Endodermal cell (in vitro differentiated cells): ENCODE data around the gene TRMT1L. TPM values are rescaled to one million over a fixed set of nuclear protein-coding genes. Genes with fewer than 3 reads are reported as not detected.
"Not testable (repeated sequence)": the region's sequence is repeated elsewhere in the genome, so short reads cannot be mapped to it uniquely, and the experiment has no call there.

Source experiments
- DNase-seq: peaks from one replicate; pipeline ENCODE4 v3.0.0-alpha.2; 2017
- H3K27ac ChIP-seq: 2 replicates; pipeline ENCODE4 v1.5.1; 2013; ENCODE audit warnings: mild to moderate bottlenecking, low read depth, low read length, moderate library complexity
- H3K27me3 ChIP-seq: 2 replicates; pipeline ENCODE4 v1.6.1; 2013; ENCODE audit warnings: mild to moderate bottlenecking, low read length, moderate library complexity; ENCODE audit not compliant: insufficient read depth, control insufficient read depth, poor library complexity, severe bottlenecking
- H3K36me3 ChIP-seq: 2 replicates; pipeline ENCODE4 v1.7.0; 2013; ENCODE audit warnings: mild to moderate bottlenecking, low read length, moderate library complexity; ENCODE audit not compliant: control insufficient read depth, insufficient read depth
- H3K4me1 ChIP-seq: one replicate; pipeline ENCODE4 v1.7.0; 2013; ENCODE audit warnings: low read length; ENCODE audit not compliant: control insufficient read depth, insufficient read depth
- H3K4me3 ChIP-seq: 2 replicates; pipeline ENCODE4 v1.5.1; 2013; ENCODE audit warnings: mild to moderate bottlenecking, low read length, moderate library complexity
- H3K9ac ChIP-seq: 2 replicates; pipeline ENCODE4 v1.6.1; 2013; ENCODE audit warnings: mild to moderate bottlenecking, low read length, moderate library complexity; ENCODE audit not compliant: poor library complexity, severe bottlenecking; ENCODE audit errors: extremely low read depth
- H3K9me3 ChIP-seq: 2 replicates; pipeline ENCODE4 v1.6.1; 2013; ENCODE audit warnings: mild to moderate bottlenecking, low read length, moderate library complexity; ENCODE audit not compliant: control insufficient read depth
- H3K27ac Mint-ChIP-seq: 2 replicates; pipeline ENCODE4 v1.8.0; 2020; ENCODE audit warnings: mixed read lengths
- H3K27me3 Mint-ChIP-seq: 2 replicates; pipeline ENCODE4 v1.8.0; 2021; ENCODE audit warnings: mild to moderate bottlenecking, mixed read lengths; ENCODE audit not compliant: insufficient read depth
- H3K36me3 Mint-ChIP-seq: 2 replicates; pipeline ENCODE4 v1.8.0; 2020; ENCODE audit warnings: low read depth, mixed read lengths
- H3K4me1 Mint-ChIP-seq: 2 replicates; pipeline ENCODE4 v1.8.0; 2020; ENCODE audit warnings: mixed read lengths
- H3K4me3 Mint-ChIP-seq: 2 replicates; pipeline ENCODE4 v1.8.0; 2020; ENCODE audit warnings: mild to moderate bottlenecking, moderate library complexity, mixed read lengths
- H3K9me3 Mint-ChIP-seq: 2 replicates; pipeline ENCODE4 v1.8.0; 2020; ENCODE audit warnings: mild to moderate bottlenecking, mixed read lengths
- CTCF ChIP-seq: fragments of 200-600 bp; sonication (generic); conservative IDR thresholded peaks from 2 replicates; pipeline ENCODE4 v1.5.0; 2021; ENCODE audit warnings: antibody characterized with exemption, mild to moderate bottlenecking
- WGBS, 2 experiments: methylation state at CpG; one replicate each; pipeline versions ENCODE4 v1.1.5 to v1.1.7; 2013; ENCODE audit warnings: missing lambda C conversion rate in 2 of 2, mixed read lengths in 1 of 2; ENCODE audit not compliant: insufficient coverage in 1 of 2, insufficient read length in 1 of 2; 5-methylcytosine and 5-hydroxymethylcytosine counted together
- long read RNA-seq, 4 experiments: library from polyadenylated mRNA in 2 of 4; library from RNA in 1 of 4; library from capped mRNA in 1 of 4; stranded (forward) in 3 of 4; unstranded in 1 of 4; transcript quantifications; one replicate each; pipeline ENCODE4 v2.0.0, GENCODE V29; 2020 to 2021; ENCODE audit warnings: inconsistent platforms in 1 of 4
- polyA plus RNA-seq, 2 experiments: library from polyadenylated mRNA; stranded (reverse); fragments of 50-300 nt; gene quantifications; one replicate each; pipeline ENCODE4 v1.2.3, GENCODE V29; 2013
- total RNA-seq, 2 donors: library from RNA; stranded (reverse); fragmentation: NEBNext Ultra II Directional in 1 of 2; extraction: Animal tissue kit (Norgen Biotek cat#: 25700) in 1 of 2; gene quantifications; 2 replicates in 1 of 2; 3 replicates in 1 of 2; pipeline ENCODE4 v1.2.1, GENCODE V29; 2021

TRMT1L gene
- total RNA-seq = 10 to 100 TPM; 23.8 to 33.4 TPM
- 12.3 TPM for polyA plus RNA-seq (2013, experiment 1 of 2)
- 14.6 TPM for polyA plus RNA-seq (2013, experiment 2 of 2)
- long read RNA-seq, experiment 1, full-length matches to known transcripts = 5 of 16 reads
- long read RNA-seq, experiment 1, partial matches to known transcripts = 5 of 16 reads
- long read RNA-seq, experiment 1, other reads (novel, unspliced or antisense) = 6 of 16 reads
- long read RNA-seq, experiment 2, full-length matches to known transcripts = 62 of 71 reads
- long read RNA-seq, experiment 2, partial matches to known transcripts = 4 of 71 reads
- long read RNA-seq, experiment 2, other reads (novel, unspliced or antisense) = 5 of 71 reads
- long read RNA-seq, experiment 3, full-length matches to known transcripts = 150 of 169 reads
- long read RNA-seq, experiment 3, partial matches to known transcripts = 10 of 169 reads
- long read RNA-seq, experiment 3, other reads (novel, unspliced or antisense) = 9 of 169 reads
- long read RNA-seq, experiment 4, full-length matches to known transcripts = 5 of 10 reads
- long read RNA-seq, experiment 4, partial matches to known transcripts = 4 of 10 reads
- long read RNA-seq, experiment 4, other reads (novel, unspliced or antisense) = 1 of 10 reads

- peak; percentile 100 for DNase-seq
- Mint-ChIP-seq H3K36me3 (peaks cover 10% of the 10 kb centered on the region), H3K4me1 (peaks cover 17% of the 10 kb centered on the region), H3K27me3 (no peaks in the 10 kb centered on the region), H3K27ac (peak within 1 kb of the TSS; percentile 97), H3K4me3 (peak within 1 kb of the TSS; percentile 87), H3K9me3 (no peaks in the 10 kb centered on the region)
- peak within 1 kb of the TSS; percentile 99 for H3K4me3 ChIP-seq
- no peaks in the 10 kb centered on the region for H3K9me3 ChIP-seq
- H3K27ac ChIP-seq = peak within 1 kb of the TSS; percentile 94
- WGBS, 2 experiments = 0 to 1% methylated on average over 26 to 63 of the region's 63 CpGs
- H3K27me3 ChIP-seq = no peaks in the 10 kb centered on the region
- H3K9ac ChIP-seq = peak within 1 kb of the TSS; percentile 79
- no peak for TF ChIP-seq CTCF
- peaks cover 6% of the 10 kb centered on the region for H3K36me3 ChIP-seq
- no peaks in the 10 kb centered on the region for H3K4me1 ChIP-seq
Measured at GRCh38 chr1:185156854-185157598, at the start of gene TRMT1L, which contains the start of gene SWT1. TSS of gene TRMT1L (minus strand) at chr1:185156953. CDS start at chr1:185156712, 241 bp downstream. TSS of gene SWT1 (plus strand) at chr1:185157167. CDS start at chr1:185160842, 3,675 bp downstream.

- no peak overlapping the region for H3K4me3 ChIP-seq
- no peak overlapping the region for H3K4me3 Mint-ChIP-seq
- peaks cover 47% of the 10 kb centered on the region for H3K36me3 Mint-ChIP-seq
- peaks cover 37% of the 10 kb centered on the region for H3K9me3 Mint-ChIP-seq
- no peak overlapping the region for H3K27ac Mint-ChIP-seq
- no peak for TF ChIP-seq CTCF
- no peaks in the 10 kb centered on the region for H3K4me1 Mint-ChIP-seq
- peaks cover 18% of the 10 kb centered on the region for H3K9me3 ChIP-seq
- H3K27me3 ChIP-seq = no peaks in the 10 kb centered on the region
- H3K36me3 ChIP-seq = no peaks in the 10 kb centered on the region
- H3K27me3 Mint-ChIP-seq = no peaks in the 10 kb centered on the region
- H3K27ac ChIP-seq = no peak overlapping the region
- peak; percentile 53 for DNase-seq
- no peak overlapping the region for H3K9ac ChIP-seq
- no peaks in the 10 kb centered on the region for H3K4me1 ChIP-seq
- WGBS, 2 experiments = 89 to 95% methylated on average over 4 to 8 of the region's 8 CpGs
Measured at GRCh38 chr1:185200889-185201288, 44.1 kb upstream of the TRMT1L start.

- not testable (repeated sequence) for H3K4me1 Mint-ChIP-seq, H3K27me3 ChIP-seq, H3K27ac ChIP-seq, H3K9ac ChIP-seq, H3K36me3 ChIP-seq, H3K4me3 Mint-ChIP-seq, H3K4me1 ChIP-seq, H3K4me3 ChIP-seq, H3K27ac Mint-ChIP-seq, DNase-seq, H3K27me3 Mint-ChIP-seq
- WGBS, 2 experiments = 91 to 100% methylated on average over 2 to 4 of the region's 4 CpGs
- H3K36me3 Mint-ChIP-seq = peaks cover 61% of the 10 kb centered on the region
- peaks cover 37% of the 10 kb centered on the region for H3K9me3 Mint-ChIP-seq
- peaks cover 18% of the 10 kb centered on the region for H3K9me3 ChIP-seq
Measured at GRCh38 chr1:185198712-185199111, 42.0 kb upstream of the TRMT1L start.
